Measurements from ENCODE around the gene SIK2. TPM values are rescaled to one million over a fixed set of nuclear protein-coding genes. Genes with fewer than 3 reads are reported as not detected.

The SIK2 gene
- total and polyA plus RNA-seq, 4 experiments from 2014 or later: 0.04 to 13.8 (median 6.6) TPM

GRCh38 chr11:111774955-111775710 is 172.9 kb downstream of the SIK2 start:
- H3K4me1 ChIP-seq (ENCODE audit: insufficient read depth, low read length): no peaks in the 10 kb centered on the region
- no peaks in the 10 kb centered on the region for H3K4me1 Mint-ChIP-seq
- POLR2A ChIA-PET (ENCODE audit: partially characterized antibody): interaction anchor here (1.5 kb wide), 1 partner anchor 8 kb away, joined by 5 read pairs; no protein-coding TSS in a partner anchor

DNA sequence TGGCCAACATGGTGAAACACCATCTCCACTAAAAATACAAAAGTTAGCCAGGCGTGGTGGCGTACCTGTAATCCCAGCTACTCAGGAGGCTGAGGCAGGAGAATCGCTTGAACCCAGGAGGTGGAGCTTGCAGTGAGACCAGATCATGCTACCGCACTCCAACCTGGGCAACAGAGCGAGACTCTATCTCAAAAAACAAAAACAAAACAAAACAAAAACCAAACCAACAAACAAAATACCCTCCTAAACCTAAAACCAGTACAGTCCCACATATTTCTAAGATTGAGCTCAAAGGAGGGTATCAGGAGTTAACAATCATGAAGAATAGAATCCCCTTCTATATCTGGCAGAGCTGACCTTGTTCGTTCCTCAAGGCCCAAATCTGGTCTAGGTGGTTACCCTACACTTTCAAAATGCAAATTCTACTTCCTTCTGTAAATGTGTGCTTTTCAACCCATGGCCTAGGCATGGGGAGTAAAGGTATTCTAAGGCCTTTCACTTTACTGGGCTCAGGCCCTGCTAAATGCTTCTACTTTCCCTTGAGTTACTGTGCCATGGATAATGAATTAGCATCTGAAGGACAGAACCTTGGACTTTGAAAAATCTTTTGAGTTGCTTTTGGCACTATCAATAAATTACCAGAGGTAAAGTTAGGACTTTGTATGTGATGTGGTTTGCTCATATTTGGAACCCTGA is 174.3 kb downstream of the SIK2 start:
- Histone ChIP-seq H3K4me3 (ENCODE audit: low read length in 2 of 2) (no peak overlapping the region), H3K4me1 (ENCODE audit: insufficient read depth, low read length) (no peaks in the 10 kb centered on the region), H3K27me3 (ENCODE audit: insufficient read depth, low read length) (no peaks in the 10 kb centered on the region), H3K9me3 (ENCODE audit: control insufficient read depth in 1 of 2, low read length in 2 of 2) (no peaks in the 10 kb centered on the region), H3K36me3 (ENCODE audit: insufficient read depth, low read length) (no peaks in the 10 kb centered on the region), H3K27ac (ENCODE audit: low read depth, low read length) (no peak overlapping the region)
- DNase-seq: no peak
- intact Hi-C loops (cut with micrococcal nuclease): loop anchor here (1.0 to 2.0 kb wide), 4 partner anchors 64 to 211 kb away; partner anchors contain the start of gene SIK2
- H3K4me1 Mint-ChIP-seq: no peaks in the 10 kb centered on the region
- POLR2A ChIA-PET (ENCODE audit: partially characterized antibody): interaction anchor here (1.0 to 1.2 kb wide), 2 partner anchors 11 to 175 kb away, joined by 3 read pairs; no protein-coding TSS in a partner anchor
- peaks cover 0 to 2% (median 0%) of the 10 kb centered on the region in 8 donors for H3K9me3 Mint-ChIP-seq
- H3K36me3 Mint-ChIP-seq: no peaks in the 10 kb centered on the region
- no peak overlapping the region for H3K27ac Mint-ChIP-seq
- H3K27me3 Mint-ChIP-seq: no peaks in the 10 kb centered on the region
- no peak overlapping the region for H3K4me3 Mint-ChIP-seq
- CTCF ChIA-PET (ENCODE audit: partially characterized antibody): interaction anchor here (0.6 to 8.1 kb wide), 33 partner anchors 8 to 318 kb away, joined by 3 to 160 read pairs (median 5); partner anchors contain the start of genes PPP2R1B and SIK2

More at GRCh38 chr11:111774955-111775710, 172.9 kb downstream of the SIK2 start:
- intact Hi-C loops (cut with micrococcal nuclease): no loop called here
- no peaks in the 10 kb centered on the region for H3K27me3 ChIP-seq (ENCODE audit: insufficient read depth, low read length)
- H3K4me3 Mint-ChIP-seq: no peak overlapping the region
- DNase-seq: no peak
- H3K27me3 Mint-ChIP-seq: peaks cover 0 to 2% of the 10 kb centered on the region in 2 donors
- no peaks in the 10 kb centered on the region for H3K36me3 ChIP-seq (ENCODE audit: insufficient read depth, low read length)
- H3K4me3 ChIP-seq (ENCODE audit: low read length in 2 of 2): no peak overlapping the region
- no peak overlapping the region for H3K27ac ChIP-seq (ENCODE audit: low read depth, low read length)
- H3K9me3 ChIP-seq (ENCODE audit: control insufficient read depth in 1 of 2, low read length in 2 of 2): no peaks in the 10 kb centered on the region
- no peak overlapping the region for H3K27ac Mint-ChIP-seq
- H3K9me3 Mint-ChIP-seq: peaks cover 0 to 2% (median 0%) of the 10 kb centered on the region in 8 donors
- CTCF ChIA-PET (ENCODE audit: partially characterized antibody): interaction anchor here (1.0 to 8.1 kb wide), 11 partner anchors 9 to 319 kb away, joined by 3 to 160 read pairs (median 17); partner anchors contain the start of genes PPP2R1B and SIK2
- no peaks in the 10 kb centered on the region for H3K36me3 Mint-ChIP-seq

DNA sequence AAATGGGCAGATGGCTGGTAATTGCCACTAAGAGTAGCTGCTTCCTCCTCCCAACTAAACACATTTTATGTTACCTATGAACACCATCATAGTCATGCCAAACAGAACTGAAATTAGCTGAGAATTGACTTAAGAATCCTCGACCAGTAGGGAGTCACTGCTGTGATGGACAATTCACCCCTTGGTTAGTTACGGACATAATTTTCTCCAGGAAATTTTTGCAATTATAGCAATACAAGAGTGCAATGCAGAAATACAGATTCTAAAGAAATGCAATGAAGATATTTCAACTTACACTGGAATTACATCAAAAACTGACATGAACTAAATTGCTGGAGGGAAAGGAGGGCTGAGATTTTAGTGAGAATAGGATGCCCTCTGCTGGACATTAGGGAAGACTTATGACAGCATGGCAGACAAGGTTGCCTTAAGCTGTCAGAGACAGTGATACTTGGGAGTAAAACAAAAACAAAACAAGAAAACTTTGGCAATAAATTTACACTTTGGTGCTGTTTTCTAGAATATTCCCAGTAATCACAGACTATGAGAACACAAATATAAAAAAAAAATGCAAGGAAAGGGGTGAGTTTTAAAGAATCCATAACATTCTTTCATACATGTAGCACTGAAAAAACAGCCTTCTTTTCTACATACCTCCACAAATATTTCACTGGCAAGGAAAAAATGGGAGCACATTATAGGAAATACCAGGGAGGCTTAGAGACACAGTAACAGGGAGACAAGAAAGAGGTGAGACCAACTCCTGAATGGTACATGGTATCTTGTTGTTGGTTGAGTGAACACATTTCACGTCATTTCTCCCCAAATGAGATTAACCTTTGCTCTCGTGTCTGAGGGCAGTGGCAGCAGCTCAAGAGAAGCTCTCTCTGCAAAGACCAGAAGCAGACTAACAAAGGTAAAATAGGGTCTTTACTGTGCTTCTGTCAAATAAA is 175.1 kb downstream of the SIK2 start:
- no peaks in the 10 kb centered on the region for H3K27me3 ChIP-seq (ENCODE audit: insufficient read depth, low read length)
- H3K4me3 ChIP-seq (ENCODE audit: low read length in 2 of 2): no peak overlapping the region
- CTCF ChIA-PET (ENCODE audit: partially characterized antibody): interaction anchor here (0.6 to 8.1 kb wide), 34 partner anchors 9 to 215 kb away, joined by 3 to 160 read pairs (median 5); partner anchors contain the start of genes PPP2R1B and SIK2
- peaks cover 0 to 2% (median 0%) of the 10 kb centered on the region in 8 donors for H3K9me3 Mint-ChIP-seq
- H3K36me3 ChIP-seq (ENCODE audit: insufficient read depth, low read length): no peaks in the 10 kb centered on the region
- H3K4me1 ChIP-seq (ENCODE audit: insufficient read depth, low read length): no peaks in the 10 kb centered on the region
- POLR2A ChIA-PET (ENCODE audit: partially characterized antibody): interaction anchor here (0.5 to 1.2 kb wide), 7 partner anchors 10 to 191 kb away, joined by 3 read pairs; no protein-coding TSS in a partner anchor
- intact Hi-C loops (cut with micrococcal nuclease): loop anchor here (1.0 to 2.0 kb wide), 4 partner anchors 63 to 212 kb away; partner anchors contain the start of gene SIK2
- no peak overlapping the region for H3K27ac Mint-ChIP-seq
- peaks cover 0 to 1% of the 10 kb centered on the region in 2 donors for H3K36me3 Mint-ChIP-seq
- H3K27me3 Mint-ChIP-seq: no peaks in the 10 kb centered on the region
- H3K4me1 Mint-ChIP-seq: no peaks in the 10 kb centered on the region
- DNase-seq: peak in 4 of 5 donors; percentile 51 to 63 (median 60)
- no peaks in the 10 kb centered on the region for H3K9me3 ChIP-seq (ENCODE audit: control insufficient read depth in 1 of 2, low read length in 2 of 2)
- no peak overlapping the region for H3K4me3 Mint-ChIP-seq
- H3K27ac ChIP-seq (ENCODE audit: low read depth, low read length): no peak overlapping the region

- Histone ChIP-seq H3K9me3 (ENCODE audit: control insufficient read depth in 1 of 2, low read length in 2 of 2) (no peaks in the 10 kb centered on the region), H3K27ac (ENCODE audit: low read depth, low read length) (no peak overlapping the region), H3K4me3 (ENCODE audit: low read length in 2 of 2) (no peak overlapping the region), H3K4me1 (ENCODE audit: insufficient read depth, low read length) (no peaks in the 10 kb centered on the region), H3K36me3 (ENCODE audit: insufficient read depth, low read length) (no peaks in the 10 kb centered on the region), H3K27me3 (ENCODE audit: insufficient read depth, low read length) (no peaks in the 10 kb centered on the region)
- intact Hi-C loops (cut with micrococcal nuclease): no loop called here
- H3K36me3 Mint-ChIP-seq: peaks cover 0 to 1% of the 10 kb centered on the region in 2 donors
- H3K4me1 Mint-ChIP-seq: no peaks in the 10 kb centered on the region
- H3K27ac Mint-ChIP-seq: no peak overlapping the region
- H3K9me3 Mint-ChIP-seq: peaks cover 0 to 2% (median 0%) of the 10 kb centered on the region in 8 donors
- POLR2A ChIA-PET (ENCODE audit: partially characterized antibody): interaction anchor here (0.8 to 0.9 kb wide), 2 partner anchors 11 to 191 kb away, joined by 3 read pairs; no protein-coding TSS in a partner anchor
- DNase-seq: no peak
- no peaks in the 10 kb centered on the region for H3K27me3 Mint-ChIP-seq
- CTCF ChIA-PET (ENCODE audit: partially characterized antibody): interaction anchor here (0.9 to 8.1 kb wide), 24 partner anchors 8 to 216 kb away, joined by 3 to 160 read pairs (median 7); partner anchors contain the start of genes PPP2R1B and SIK2
- no peak overlapping the region for H3K4me3 Mint-ChIP-seq
Measured at GRCh38 chr11:111778047-111778558, 175.9 kb downstream of the SIK2 start.

DNA sequence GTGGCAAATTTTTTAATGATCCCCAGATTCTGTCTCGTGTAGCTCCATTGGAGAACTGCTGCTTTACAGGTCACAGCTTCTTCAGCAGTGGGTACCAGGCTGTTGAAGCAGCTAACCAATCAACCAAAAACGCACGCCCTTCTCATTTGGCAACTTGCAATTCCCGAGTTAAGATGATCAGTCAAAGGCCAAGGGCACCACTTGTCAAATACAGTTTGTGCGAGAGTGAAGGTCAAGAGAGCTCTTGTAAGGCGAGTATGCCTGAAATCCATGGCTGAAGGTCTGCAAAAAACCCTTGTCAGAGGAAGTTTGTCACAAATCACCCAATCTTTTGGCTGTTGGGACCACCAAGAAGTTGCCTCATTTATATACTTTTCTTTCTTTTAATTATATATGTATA is 176.9 kb downstream of the SIK2 start:
- no peaks in the 10 kb centered on the region for H3K27me3 ChIP-seq (ENCODE audit: insufficient read depth, low read length)
- DNase-seq: no peak
- H3K9me3 ChIP-seq (ENCODE audit: control insufficient read depth in 1 of 2, low read length in 2 of 2): no peaks in the 10 kb centered on the region
- H3K4me1 ChIP-seq (ENCODE audit: insufficient read depth, low read length): no peaks in the 10 kb centered on the region
- H3K27ac ChIP-seq (ENCODE audit: low read depth, low read length): no peak overlapping the region
- ChIA-PET POLR2A (ENCODE audit: partially characterized antibody) (no interaction called here), CTCF (ENCODE audit: partially characterized antibody) (interaction anchor here (0.9 to 8.1 kb wide), 11 partner anchors 9 to 217 kb away, joined by 3 to 160 read pairs (median 20); partner anchors contain the start of gene PPP2R1B)
- H3K27ac Mint-ChIP-seq: peak overlapping the region in 1 of 7 donors; percentile 41
- intact Hi-C loops (cut with micrococcal nuclease): no loop called here
- H3K4me1 Mint-ChIP-seq: no peaks in the 10 kb centered on the region
- no peaks in the 10 kb centered on the region for H3K27me3 Mint-ChIP-seq
- peaks cover 0 to 2% (median 0%) of the 10 kb centered on the region in 8 donors for H3K9me3 Mint-ChIP-seq
- no peaks in the 10 kb centered on the region for H3K36me3 ChIP-seq (ENCODE audit: insufficient read depth, low read length)
- no peak overlapping the region for H3K4me3 ChIP-seq (ENCODE audit: low read length in 2 of 2)
- H3K4me3 Mint-ChIP-seq: no peak overlapping the region
- peaks cover 0 to 4% of the 10 kb centered on the region in 2 donors for H3K36me3 Mint-ChIP-seq

Measured in CD4-positive, alpha-beta memory T cell (primary cell).